ENCODE measurements around the gene CARD19. TPM values are rescaled to one million over a fixed set of nuclear protein-coding genes. Genes with fewer than 3 reads are reported as not detected.
A peak's percentile ranks its signal among the peaks of the same experiment; 100 is the strongest.

Gene CARD19
- total and polyA plus RNA-seq, 2 experiments from 2014 or later: 54.1 to 69.5 TPM

- in situ Hi-C loops (cut with MboI): no loop called here
- no peak overlapping the region; the same call in 1 of the 2 replicates for H3K9ac ChIP-seq
- peaks cover 15% of the 10 kb centered on the region for H3K4me1 ChIP-seq (ENCODE audit: insufficient read depth)
- no peak overlapping the region for H3K4me3 ChIP-seq
- no peak for DNase-seq
- no peaks in the 10 kb centered on the region for H3F3A ChIP-seq (ENCODE audit: insufficient read depth)
- WGBS, 2 experiments (ENCODE audit: low coverage in 1 of 2, low lambda C conversion rate in 2 of 2, missing lambda C conversion rate in 2 of 2): 71 to 79% methylated on average over 5 of the region's 5 CpGs
- no peaks in the 10 kb centered on the region for H3K9me2 ChIP-seq (ENCODE audit: insufficient read depth)
- 0 out of 2 replicates have a peak overlapping the region, but pooled peaks have one; percentile 22 for H3K27ac ChIP-seq
- H3K36me3 ChIP-seq (ENCODE audit: low read depth): no peaks in the 10 kb centered on the region
- no peaks in the 10 kb centered on the region for H4K20me1 ChIP-seq (ENCODE audit: insufficient read depth)
- no peak overlapping the region for H3K4me2 ChIP-seq (ENCODE audit: unreplicated experiment)
- no peaks in the 10 kb centered on the region for H3K27me3 ChIP-seq (replicated peaks; ENCODE audit: insufficient read depth)
- peak overlapping the region; percentile 62 for H2AFZ ChIP-seq
- no peak for TF ChIP-seq EZH2 (IDR thresholded peaks at IDR 0.05; ENCODE audit: insufficient read depth, poor library complexity, severe bottlenecking)
- no peak for TF ChIP-seq EZH2phosphoT487 (IDR thresholded peaks at IDR 0.05; ENCODE audit: insufficient read depth, low read depth)
- no peaks in the 10 kb centered on the region for H3K9me3 ChIP-seq (ENCODE audit: low read depth)
- no peaks in the 10 kb centered on the region for H3K79me2 ChIP-seq (ENCODE audit: insufficient read depth)
Measured at GRCh38 chr9:93119703-93119952, 23.6 kb downstream of the CARD19 start.

GRCh38 chr9:93119953-93120845 lies 24.2 kb downstream of the CARD19 start:
- peaks cover 15% of the 10 kb centered on the region for H3K4me1 ChIP-seq (ENCODE audit: insufficient read depth)
- in situ Hi-C loops (cut with MboI): no loop called here
- H3K4me2 ChIP-seq (ENCODE audit: unreplicated experiment): no peak overlapping the region
- no peaks in the 10 kb centered on the region for H3K79me2 ChIP-seq (ENCODE audit: insufficient read depth)
- no peaks in the 10 kb centered on the region for H3K9me3 ChIP-seq (ENCODE audit: low read depth)
- H3K27ac ChIP-seq: peak overlapping the region; percentile 54
- no peaks in the 10 kb centered on the region for H3K27me3 ChIP-seq (replicated peaks; ENCODE audit: insufficient read depth)
- no peaks in the 10 kb centered on the region for H3K9me2 ChIP-seq (ENCODE audit: insufficient read depth)
- 37 to 38% methylated on average over 20 to 23 of the region's 23 CpGs for WGBS, 2 experiments (ENCODE audit: low coverage in 1 of 2, low lambda C conversion rate in 2 of 2, missing lambda C conversion rate in 2 of 2)
- no peaks in the 10 kb centered on the region for H3K36me3 ChIP-seq (ENCODE audit: low read depth)
- no peaks in the 10 kb centered on the region for H4K20me1 ChIP-seq (ENCODE audit: insufficient read depth)
- H2AFZ ChIP-seq: peak overlapping the region; percentile 62
- H3K4me3 ChIP-seq: no peak overlapping the region
- TF ChIP-seq EZH2 (IDR thresholded peaks at IDR 0.05; ENCODE audit: insufficient read depth, poor library complexity, severe bottlenecking) (no peak), EZH2phosphoT487 (IDR thresholded peaks at IDR 0.05; ENCODE audit: insufficient read depth, low read depth) (no peak)
- peak overlapping the region; percentile 34 for H3K9ac ChIP-seq
- no peaks in the 10 kb centered on the region for H3F3A ChIP-seq (ENCODE audit: insufficient read depth)
- peak; percentile 95 for DNase-seq

- WGBS, 2 experiments (ENCODE audit: low coverage in 1 of 2, low lambda C conversion rate in 2 of 2, missing lambda C conversion rate in 2 of 2): 94% methylated on average over 5 to 11 of the region's 11 CpGs
- in situ Hi-C loops (cut with MboI): no loop called here
- TF ChIP-seq EZH2 (IDR thresholded peaks at IDR 0.05; ENCODE audit: insufficient read depth, poor library complexity, severe bottlenecking): no peak
- TF ChIP-seq EZH2phosphoT487 (IDR thresholded peaks at IDR 0.05; ENCODE audit: insufficient read depth, low read depth): no peak
Measured at GRCh38 chr9:93120846-93121315, 24.9 kb downstream of the CARD19 start.

DNA sequence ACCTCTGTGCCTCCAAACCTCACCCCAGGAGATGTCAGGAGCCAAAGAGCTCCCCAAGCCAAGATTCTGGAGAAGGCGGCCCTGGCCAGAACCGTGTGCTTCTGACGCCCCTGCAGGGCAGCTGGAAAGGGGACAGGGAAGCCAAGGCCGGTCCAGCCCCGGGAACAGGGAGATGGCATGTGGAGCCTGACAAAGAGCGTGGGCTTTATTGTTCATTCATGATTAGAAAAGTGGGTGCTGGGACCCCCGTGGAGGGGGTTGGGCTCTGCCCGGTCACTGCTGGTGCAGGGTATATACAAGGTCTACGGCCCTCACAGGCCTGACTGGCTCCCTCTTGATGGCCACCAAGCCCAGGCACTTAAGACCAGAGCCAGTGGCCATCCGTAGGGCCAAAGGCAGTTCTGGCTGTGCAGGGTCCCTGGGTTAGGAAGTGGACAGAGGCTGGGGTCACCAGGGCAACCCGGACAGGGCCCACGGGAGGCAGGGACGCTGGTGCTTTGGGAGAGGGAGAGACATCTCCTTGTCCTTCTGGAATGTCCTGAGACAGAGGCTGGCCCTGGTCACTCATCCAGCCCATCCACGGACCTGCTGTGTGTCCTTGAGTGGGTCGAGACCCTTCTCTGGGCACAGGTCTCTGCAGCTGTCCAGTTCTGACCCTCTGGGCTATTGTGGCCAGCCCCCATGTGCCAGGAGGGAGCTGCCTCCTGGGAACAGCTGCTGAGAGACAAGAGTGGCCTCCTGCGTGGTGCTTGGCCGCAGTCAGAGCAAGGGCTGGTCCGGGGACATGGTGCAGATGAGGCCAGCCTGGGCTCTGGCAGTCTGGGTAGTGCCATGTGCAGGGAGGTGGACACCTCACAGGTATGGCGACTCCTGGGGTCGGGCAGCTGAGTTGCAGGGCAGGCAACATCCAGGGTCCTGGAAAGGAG lies 25.6 kb downstream of the CARD19 start:
- no peak for TF ChIP-seq EZH2 (IDR thresholded peaks at IDR 0.05; ENCODE audit: insufficient read depth, poor library complexity, severe bottlenecking)
- TF ChIP-seq EZH2phosphoT487 (IDR thresholded peaks at IDR 0.05; ENCODE audit: insufficient read depth, low read depth): no peak
- Histone ChIP-seq H3K9me2 (ENCODE audit: insufficient read depth) (no peaks in the 10 kb centered on the region), H3K4me1 (ENCODE audit: insufficient read depth) (peaks cover 11% of the 10 kb centered on the region), H3K27me3 (replicated peaks; ENCODE audit: insufficient read depth) (no peaks in the 10 kb centered on the region), H3F3A (ENCODE audit: insufficient read depth) (no peaks in the 10 kb centered on the region), H3K9me3 (ENCODE audit: low read depth) (no peaks in the 10 kb centered on the region), H3K79me2 (ENCODE audit: insufficient read depth) (no peaks in the 10 kb centered on the region), H3K36me3 (ENCODE audit: low read depth) (no peaks in the 10 kb centered on the region), H3K9ac (no peak overlapping the region), H2AFZ (no peak overlapping the region), H3K27ac (no peak overlapping the region), H3K4me2 (ENCODE audit: unreplicated experiment) (no peak overlapping the region), H3K4me3 (no peak overlapping the region), H4K20me1 (ENCODE audit: insufficient read depth) (no peaks in the 10 kb centered on the region)
- in situ Hi-C loops (cut with MboI): no loop called here
- no peak for DNase-seq
- WGBS, 2 experiments (ENCODE audit: low coverage in 1 of 2, low lambda C conversion rate in 2 of 2, missing lambda C conversion rate in 2 of 2): 84 to 88% methylated on average over 19 to 20 of the region's 20 CpGs

More at GRCh38 chr9:93120846-93121315, 24.9 kb downstream of the CARD19 start:
- H3K4me2 ChIP-seq (ENCODE audit: unreplicated experiment): no peak overlapping the region
- H2AFZ ChIP-seq: no peak overlapping the region
- no peak overlapping the region for H3K27ac ChIP-seq
- H3F3A ChIP-seq (ENCODE audit: insufficient read depth): no peaks in the 10 kb centered on the region
- no peaks in the 10 kb centered on the region for H3K9me3 ChIP-seq (ENCODE audit: low read depth)
- no peak overlapping the region for H3K4me3 ChIP-seq
- no peak for DNase-seq
- H3K9ac ChIP-seq: no peak overlapping the region
- H3K4me1 ChIP-seq (ENCODE audit: insufficient read depth): peaks cover 15% of the 10 kb centered on the region
- no peaks in the 10 kb centered on the region for H4K20me1 ChIP-seq (ENCODE audit: insufficient read depth)
- H3K27me3 ChIP-seq (replicated peaks; ENCODE audit: insufficient read depth): no peaks in the 10 kb centered on the region
- H3K79me2 ChIP-seq (ENCODE audit: insufficient read depth): no peaks in the 10 kb centered on the region
- no peaks in the 10 kb centered on the region for H3K9me2 ChIP-seq (ENCODE audit: insufficient read depth)
- H3K36me3 ChIP-seq (ENCODE audit: low read depth): no peaks in the 10 kb centered on the region
